Measurements from ENCODE around the gene MEI1. TPM values are rescaled to one million over a fixed set of nuclear protein-coding genes. Genes with fewer than 3 reads are reported as not detected.

MEI1 gene
- total RNA-seq, 1 donor from 2014 or later = 0.10 TPM

GRCh38 chr22:41842996-41843970, 144.0 kb downstream of the MEI1 start:
- no peak for DNase-seq (ENCODE audit: low read depth)

GRCh38 chr22:41844036-41844435, 144.7 kb downstream of the MEI1 start:
- no peak for DNase-seq (ENCODE audit: low read depth)

GRCh38 chr22:41844513-41844912, 145.2 kb downstream of the MEI1 start:
- no peak for DNase-seq (ENCODE audit: low read depth)

- DNase-seq (ENCODE audit: low read depth) = no peak
These were observed 146.3 kb downstream of the MEI1 start for GRCh38 chr22:41845380-41846267.

- no peak for DNase-seq (ENCODE audit: low read depth)
These were observed 147.1 kb downstream of the MEI1 start for GRCh38 chr22:41846268-41846987.

- no peak for DNase-seq (ENCODE audit: low read depth)
These were observed 148.0 kb downstream of the MEI1 start for GRCh38 chr22:41847300-41847699.

- DNase-seq (ENCODE audit: low read depth) = no peak
These were observed 149.2 kb downstream of the MEI1 start for GRCh38 chr22:41848468-41848867.

Other genes starting within 250 kb of the MEI1 start
- 39.6 and 78.3 TPM in 2 replicates for gene PHF5A, start 230.8 kb upstream of the MEI1 start, total RNA-seq
- gene ACO2, start 230.4 kb upstream of the MEI1 start, total RNA-seq = 54.2 and 141 TPM in 2 replicates
- 17.4 and 38.8 TPM in 2 replicates for gene POLR3H, start 155.0 kb upstream of the MEI1 start, total RNA-seq
- gene CSDC2, start 138.5 kb upstream of the MEI1 start, total RNA-seq = 0.69 and 3.2 TPM in 2 replicates
- 9.9 and 14.6 TPM in 2 replicates for gene PMM1, start 109.7 kb upstream of the MEI1 start, total RNA-seq
- gene DESI1, start 78.5 kb upstream of the MEI1 start, total RNA-seq = 17.5 and 27.8 TPM in 2 replicates
- gene XRCC6, start 78.2 kb upstream of the MEI1 start, total RNA-seq = 320 and 484 TPM in 2 replicates
- 92.2 and 104 TPM in 2 replicates for gene SNU13, start 10.6 kb upstream of the MEI1 start, total RNA-seq
- gene CCDC134, start 101.2 kb downstream of the MEI1 start, total RNA-seq = 11.0 and 16.1 TPM in 2 replicates
- gene SREBF2, start 133.6 kb downstream of the MEI1 start, total RNA-seq = 39.8 and 80.3 TPM in 2 replicates
- gene SHISA8, start 215.6 kb downstream of the MEI1 start, total RNA-seq = not detected in 2 replicates
- gene TNFRSF13C, start 227.3 kb downstream of the MEI1 start, total RNA-seq = 0.15 and 0.17 TPM in 2 replicates
- gene CENPM, start 247.6 kb downstream of the MEI1 start, total RNA-seq = 1.8 and 10.8 TPM in 2 replicates

Measured in renal cortical epithelial cell (primary cell).